IMR-90 (cell line): ENCODE measurements around the gene LANCL1. TPM values are rescaled to one million over a fixed set of nuclear protein-coding genes. Genes with fewer than 3 reads are reported as not detected.

Experiments
- ATAC-seq: fragments of 200-7000 bp; cut with Tn5 transposase; 2 replicates; pipeline ENCODE4 v1.9.1; 2020; ENCODE audit warnings: low read depth, mild to moderate bottlenecking, moderate library complexity
- BruUV-seq: library from RNA; stranded (reverse); fragments of 400-500 nt; replicated peaks from 2 replicates; lab custom pipeline; 2021; lab: Mats Ljungman, UMichigan
- CTCF ChIA-PET: fragments of 300-600 bp; formaldehyde crosslinking; extraction: SDS; loops from one replicate; lab custom pipeline; 2021; ENCODE audit warnings: antibody characterized with exemption; lab: Yijun Ruan, JAX
- POLR2A ChIA-PET: fragments of 300-600 bp; sonication (Branson Sonifier 250); formaldehyde crosslinking; loops from one replicate; lab custom pipeline; 2022; ENCODE audit warnings: antibody characterized with exemption; ENCODE audit not compliant: unreplicated experiment; lab: Charles Lee
- DNase-seq: peaks from one replicate; pipeline ENCODE4 v3.0.0; 2013
- H2AFZ ChIP-seq: replicated peaks from 2 replicates; pipeline ENCODE3; 2013; ENCODE audit warnings: low read length, mild to moderate bottlenecking; ENCODE audit not compliant: poor library complexity
- H2AK5ac ChIP-seq: 2 replicates; pipeline ENCODE4 v1.6.1; 2013; ENCODE audit warnings: low read depth, low read length, inconsistent platforms
- H2AK9ac ChIP-seq: replicated peaks from 2 replicates; pipeline ENCODE3; 2013; ENCODE audit warnings: mild to moderate bottlenecking, low read depth, low read length, moderate library complexity; ENCODE audit not compliant: poor library complexity
- H2BK120ac ChIP-seq: 2 replicates; pipeline ENCODE4 v1.6.1; 2013; ENCODE audit warnings: low read depth, low read length, inconsistent platforms
- H2BK15ac ChIP-seq: 3 replicates; pipeline ENCODE4 v1.6.1; 2013; ENCODE audit warnings: low read depth, low read length, inconsistent platforms
- H2BK20ac ChIP-seq: 2 replicates; pipeline ENCODE4 v1.6.1; 2013; ENCODE audit warnings: low read depth, mild to moderate bottlenecking, inconsistent platforms, low read length, moderate library complexity
- H2BK5ac ChIP-seq: 2 replicates; pipeline ENCODE4 v1.6.1; 2013; ENCODE audit warnings: mild to moderate bottlenecking, low read depth, low read length, inconsistent platforms; ENCODE audit not compliant: poor library complexity, severe bottlenecking
- H3K14ac ChIP-seq: replicated peaks from 2 replicates; pipeline ENCODE4 v1.6.1; 2013; ENCODE audit warnings: low read depth, low read length, inconsistent platforms
- H3K18ac ChIP-seq: 2 replicates; pipeline ENCODE4 v1.6.1; 2013; ENCODE audit warnings: low read depth, low read length, control low read depth
- H3K23ac ChIP-seq: 2 replicates; pipeline ENCODE4 v1.6.1; 2013; ENCODE audit warnings: low read depth, low read length, inconsistent platforms
- H3K27ac ChIP-seq: 2 replicates; pipeline ENCODE4 v1.5.1; 2013; ENCODE audit warnings: mild to moderate bottlenecking, control low read depth, low read length; ENCODE audit not compliant: insufficient read depth
- H3K27me3 ChIP-seq: 2 replicates; pipeline ENCODE4 v1.6.1; 2013; ENCODE audit warnings: low read length; ENCODE audit not compliant: control insufficient read depth, insufficient read depth
- H3K36me3 ChIP-seq: 2 replicates; pipeline ENCODE4 v1.6.1; 2013; ENCODE audit warnings: low read length, mixed read lengths; ENCODE audit not compliant: control insufficient read depth, insufficient read depth
- H3K4ac ChIP-seq: 2 replicates; pipeline ENCODE4 v1.6.1; 2013; ENCODE audit warnings: low read depth, low read length, inconsistent platforms
- H3K4me1 ChIP-seq: 2 replicates; pipeline ENCODE4 v1.6.1; 2013; ENCODE audit warnings: low read length, mixed read lengths; ENCODE audit not compliant: control insufficient read depth, insufficient read depth
- H3K4me2 ChIP-seq: 2 replicates; pipeline ENCODE4 v1.6.1; 2013; ENCODE audit warnings: low read depth, mild to moderate bottlenecking, control low read depth, low read length, moderate library complexity
- H3K4me3 ChIP-seq: 2 replicates; pipeline ENCODE4 v1.5.1; 2013; ENCODE audit warnings: low read depth, mild to moderate bottlenecking, control low read depth, low read length, moderate library complexity; ENCODE audit not compliant: insufficient read depth
- H3K56ac ChIP-seq: 2 replicates; pipeline ENCODE4 v1.6.1; 2013; ENCODE audit warnings: low read length, inconsistent platforms; ENCODE audit not compliant: insufficient read depth; ENCODE audit errors: extremely low read depth
- H3K79me1 ChIP-seq, 2 experiments: 2 replicates each; pipeline ENCODE4 v1.6.1; 2013; ENCODE audit warnings: low read length in 2 of 2, inconsistent platforms in 1 of 2, low read depth in 1 of 2
- H3K9ac ChIP-seq: 2 replicates; pipeline ENCODE4 v1.6.1; 2013; ENCODE audit warnings: low read depth, low read length, control low read depth
- H3K9me1 ChIP-seq: 2 replicates; pipeline ENCODE4 v1.6.1; 2013; ENCODE audit warnings: low read length, inconsistent platforms; ENCODE audit not compliant: insufficient read depth
- H3K9me3 ChIP-seq: 2 replicates; pipeline ENCODE4 v1.6.1; 2013; ENCODE audit warnings: low read length; ENCODE audit not compliant: control insufficient read depth, insufficient read depth
- H4K20me1 ChIP-seq: 2 replicates; pipeline ENCODE4 v1.6.1; 2013; ENCODE audit warnings: low read length, inconsistent platforms; ENCODE audit not compliant: insufficient read depth
- H4K5ac ChIP-seq: 2 replicates; pipeline ENCODE4 v1.6.1; 2013; ENCODE audit warnings: mild to moderate bottlenecking, low read depth, low read length, control low read depth
- H4K8ac ChIP-seq, 2 experiments: 2 replicates each; pipeline ENCODE4 v1.6.1; 2013; ENCODE audit warnings: low read depth in 2 of 2, low read length in 2 of 2, control low read depth in 1 of 2, inconsistent platforms in 1 of 2
- H4K91ac ChIP-seq: 2 replicates; pipeline ENCODE4 v1.6.1; 2013; ENCODE audit warnings: low read depth, low read length, inconsistent platforms; ENCODE audit not compliant: insufficient read depth
- BHLHE40 ChIP-seq: fragments of 150-350 bp; IDR thresholded peaks from 2 replicates; pipeline ENCODE4 v1.6.1; 2016; ENCODE audit warnings: mild to moderate bottlenecking, low read depth, low read length
- MAZ ChIP-seq: IDR thresholded peaks from 2 replicates; pipeline ENCODE4 v1.6.1; 2012; ENCODE audit warnings: low read depth, mild to moderate bottlenecking, low read length, improper control_type of control experiment, moderate library complexity, borderline replicate concordance
- MXI1 ChIP-seq: IDR thresholded peaks from 2 replicates; pipeline ENCODE4 v1.6.1; 2012; ENCODE audit warnings: low read depth, mild to moderate bottlenecking, low read length, moderate library complexity, borderline replicate concordance
- POLR2A ChIP-seq: IDR thresholded peaks from 2 replicates; pipeline ENCODE4 v1.6.1; 2012; ENCODE audit warnings: mild to moderate bottlenecking, low read depth, low read length
- WGBS, 2 experiments: methylation state at CpG; one replicate each; pipeline versions ENCODE4 v1.1.5 to v1.1.7; 2013; ENCODE audit warnings: missing lambda C conversion rate in 2 of 2; ENCODE audit not compliant: insufficient read length in 1 of 2; ENCODE audit errors: extremely low coverage in 2 of 2; 5-methylcytosine and 5-hydroxymethylcytosine counted together
- dilution Hi-C: fragments of 300-500 bp; cut with HindIII; formaldehyde crosslinking; loops from one replicate; pipeline ENCODE4 v1.14.3; 2018; ENCODE audit warnings: low sequenced_read_pairs; ENCODE audit not compliant: unreplicated experiment
- in situ Hi-C: fragments of 300-500 bp; cut with MboI; formaldehyde crosslinking; loops from 3 replicates; pipeline ENCODE4 v1.14.3; 2019; ENCODE audit warnings: low sequenced_read_pairs, inconsistent platforms, mixed read lengths
- intact Hi-C: fragments of 100-400 bp; cut with micrococcal nuclease; formaldehyde crosslinking; loops from 2 replicates; pipeline ENCODE4 v1.10.0; 2022
- polyA plus RNA-seq, 3 experiments: library from polyadenylated mRNA; depleted of rRNA; stranded (reverse); fragments of >200 nt; gene quantifications; 2 replicates each; pipeline ENCODE4 v1.2.3, GENCODE V29; 2012; ENCODE audit warnings: low replicate concordance in 1 of 3
- total RNA-seq: library from RNA; depleted of rRNA; stranded (reverse); fragments of >200 nt; gene quantifications from 2 replicates; pipeline ENCODE4 v1.2.3, GENCODE V29; 2012

The LANCL1 gene
- total and polyA plus RNA-seq, 2 of the 4 experiments (the other 2 are of a cell fraction) = 29.7 to 53.8 TPM

GRCh38 chr2:210477496-210477895, 937 bp upstream of the LANCL1 start:
- H2AK9ac ChIP-seq = no peak overlapping the region
- H2BK5ac ChIP-seq = peak overlapping the region; percentile 29
- H3K79me1 ChIP-seq = peaks cover 4 to 14% of the 10 kb centered on the region in 2 experiments
- no peaks in the 10 kb centered on the region for H3K9me3 ChIP-seq
- peak overlapping the region; percentile 40 for H3K4ac ChIP-seq
- peak overlapping the region; percentile 48; the same call in 1 of the 2 replicates for H3K14ac ChIP-seq
- H3K4me2 ChIP-seq = peak overlapping the region; percentile 61; the same call in 1 of the 2 replicates
- no peak overlapping the region for H3K56ac ChIP-seq
- no peak overlapping the region for H2AK5ac ChIP-seq
- H3K36me3 ChIP-seq = no peaks in the 10 kb centered on the region
- H4K91ac ChIP-seq = no peak overlapping the region
- H3K9ac ChIP-seq = peak overlapping the region; percentile 25; the same call in 1 of the 2 replicates
- ChIA-PET CTCF (interaction anchor here (0.6 kb wide), 1 partner anchor 671 kb away, joined by 3 read pairs; no protein-coding TSS in a partner anchor), POLR2A (no interaction called here)
- H2BK15ac ChIP-seq = no peak overlapping the region
- no peak overlapping the region for H2BK20ac ChIP-seq
- H3K18ac ChIP-seq = no peak overlapping the region; the same call in 1 of the 2 replicates
- H2AFZ ChIP-seq = peak overlapping the region; percentile 84
- no TSS peak for BruUV-seq
- peak overlapping the region; percentile 44; the same call in 1 of the 2 replicates for H4K5ac ChIP-seq
- DNase-seq (peak; percentile 64), ATAC-seq (peak; percentile 38)
- peak overlapping the region; percentile 48 for H3K4me3 ChIP-seq
- H4K8ac ChIP-seq = peak overlapping the region; percentile 7 to 92; a peak in 3 of 4 replicates
- no peak overlapping the region for H3K23ac ChIP-seq
- intact Hi-C loops (no loop called here), in situ Hi-C loops (no loop called here), dilution Hi-C loops (no loop called here)
- no peaks in the 10 kb centered on the region for H3K4me1 ChIP-seq
- H2BK120ac ChIP-seq = no peak overlapping the region
- H3K9me1 ChIP-seq = no peaks in the 10 kb centered on the region
- H3K27me3 ChIP-seq = no peaks in the 10 kb centered on the region
- H4K20me1 ChIP-seq = no peaks in the 10 kb centered on the region
- no peak for TF ChIP-seq BHLHE40
- TF ChIP-seq MXI1 = no peak
- TF ChIP-seq MAZ = peak; percentile 77
- no peak for TF ChIP-seq POLR2A
- H3K27ac ChIP-seq = no peak overlapping the region
- no CpG with 5 or more reads among the region's 3 CpGs for WGBS, 2 experiments
